ENCODE results near the gene EML6. TPM values are rescaled to one million over a fixed set of nuclear protein-coding genes. Genes with fewer than 3 reads are reported as not detected.

Gene EML6
- total and polyA plus RNA-seq, 2 experiments from 2014 or later = 2.7 to 6.2 TPM

DNA sequence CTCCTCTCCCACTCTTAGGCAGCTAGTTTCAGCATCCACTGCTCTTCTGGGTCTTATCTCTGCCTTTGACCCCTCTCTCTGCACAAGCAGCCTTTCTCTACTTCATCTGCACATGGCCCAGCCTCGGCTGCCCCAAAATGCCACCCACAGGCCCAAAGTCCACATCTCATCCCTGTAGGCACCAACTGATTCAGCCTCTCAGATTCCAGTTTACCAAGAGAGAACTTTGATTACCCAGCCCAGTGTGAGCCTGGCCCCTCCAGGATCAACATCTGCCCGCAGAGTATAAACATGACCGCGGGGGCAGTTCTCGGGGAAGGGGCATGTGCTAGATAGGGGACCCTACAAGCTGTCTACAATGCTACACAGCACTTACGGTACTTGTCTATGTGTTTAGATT is 185.1 kb downstream of the EML6 start:
- TF ChIP-seq CREB1 (CRISPR knock-in tag; IDR thresholded peaks at IDR 0.05; ENCODE audit: low read depth) (no peak), STAT1 (IDR thresholded peaks at IDR 0.05; ENCODE audit: unreplicated experiment) (no peak), EZH2 (IDR thresholded peaks at IDR 0.05; ENCODE audit: low read depth, unreplicated experiment) (no peak), ZNF331 (CRISPR knock-in tag; IDR thresholded peaks at IDR 0.05; ENCODE audit: low read depth) (no peak), POLR2AphosphoS5 (IDR thresholded peaks at IDR 0.05; ENCODE audit: low read depth) (no peak), EZH2phosphoT487 (IDR thresholded peaks at IDR 0.05; ENCODE audit: unreplicated experiment) (no peak), JUNB (IDR thresholded peaks at IDR 0.05; ENCODE audit: unreplicated experiment) (no peak), NANOG (IDR thresholded peaks at IDR 0.05; ENCODE audit: borderline replicate concordance) (no peak), ZNF114 (CRISPR knock-in tag; IDR thresholded peaks at IDR 0.05) (no peak)
- TF ChIP-seq, protein P1, sequence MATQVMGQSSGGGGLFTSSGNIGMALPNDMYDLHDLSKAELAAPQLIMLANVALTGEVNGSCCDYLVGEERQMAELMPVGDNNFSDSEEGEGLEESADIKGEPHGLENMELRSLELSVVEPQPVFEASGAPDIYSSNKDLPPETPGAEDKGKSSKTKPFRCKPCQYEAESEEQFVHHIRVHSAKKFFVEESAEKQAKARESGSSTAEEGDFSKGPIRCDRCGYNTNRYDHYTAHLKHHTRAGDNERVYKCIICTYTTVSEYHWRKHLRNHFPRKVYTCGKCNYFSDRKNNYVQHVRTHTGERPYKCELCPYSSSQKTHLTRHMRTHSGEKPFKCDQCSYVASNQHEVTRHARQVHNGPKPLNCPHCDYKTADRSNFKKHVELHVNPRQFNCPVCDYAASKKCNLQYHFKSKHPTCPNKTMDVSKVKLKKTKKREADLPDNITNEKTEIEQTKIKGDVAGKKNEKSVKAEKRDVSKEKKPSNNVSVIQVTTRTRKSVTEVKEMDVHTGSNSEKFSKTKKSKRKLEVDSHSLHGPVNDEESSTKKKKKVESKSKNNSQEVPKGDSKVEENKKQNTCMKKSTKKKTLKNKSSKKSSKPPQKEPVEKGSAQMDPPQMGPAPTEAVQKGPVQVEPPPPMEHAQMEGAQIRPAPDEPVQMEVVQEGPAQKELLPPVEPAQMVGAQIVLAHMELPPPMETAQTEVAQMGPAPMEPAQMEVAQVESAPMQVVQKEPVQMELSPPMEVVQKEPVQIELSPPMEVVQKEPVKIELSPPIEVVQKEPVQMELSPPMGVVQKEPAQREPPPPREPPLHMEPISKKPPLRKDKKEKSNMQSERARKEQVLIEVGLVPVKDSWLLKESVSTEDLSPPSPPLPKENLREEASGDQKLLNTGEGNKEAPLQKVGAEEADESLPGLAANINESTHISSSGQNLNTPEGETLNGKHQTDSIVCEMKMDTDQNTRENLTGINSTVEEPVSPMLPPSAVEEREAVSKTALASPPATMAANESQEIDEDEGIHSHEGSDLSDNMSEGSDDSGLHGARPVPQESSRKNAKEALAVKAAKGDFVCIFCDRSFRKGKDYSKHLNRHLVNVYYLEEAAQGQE (IDR thresholded peaks at IDR 0.05; ENCODE audit: unreplicated experiment) = no peak
- TF ChIP-seq, protein P2, sequence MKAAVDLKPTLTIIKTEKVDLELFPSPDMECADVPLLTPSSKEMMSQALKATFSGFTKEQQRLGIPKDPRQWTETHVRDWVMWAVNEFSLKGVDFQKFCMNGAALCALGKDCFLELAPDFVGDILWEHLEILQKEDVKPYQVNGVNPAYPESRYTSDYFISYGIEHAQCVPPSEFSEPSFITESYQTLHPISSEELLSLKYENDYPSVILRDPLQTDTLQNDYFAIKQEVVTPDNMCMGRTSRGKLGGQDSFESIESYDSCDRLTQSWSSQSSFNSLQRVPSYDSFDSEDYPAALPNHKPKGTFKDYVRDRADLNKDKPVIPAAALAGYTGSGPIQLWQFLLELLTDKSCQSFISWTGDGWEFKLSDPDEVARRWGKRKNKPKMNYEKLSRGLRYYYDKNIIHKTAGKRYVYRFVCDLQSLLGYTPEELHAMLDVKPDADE (IDR thresholded peaks at IDR 0.05) = no peak
- TF ChIP-seq, protein P3, sequence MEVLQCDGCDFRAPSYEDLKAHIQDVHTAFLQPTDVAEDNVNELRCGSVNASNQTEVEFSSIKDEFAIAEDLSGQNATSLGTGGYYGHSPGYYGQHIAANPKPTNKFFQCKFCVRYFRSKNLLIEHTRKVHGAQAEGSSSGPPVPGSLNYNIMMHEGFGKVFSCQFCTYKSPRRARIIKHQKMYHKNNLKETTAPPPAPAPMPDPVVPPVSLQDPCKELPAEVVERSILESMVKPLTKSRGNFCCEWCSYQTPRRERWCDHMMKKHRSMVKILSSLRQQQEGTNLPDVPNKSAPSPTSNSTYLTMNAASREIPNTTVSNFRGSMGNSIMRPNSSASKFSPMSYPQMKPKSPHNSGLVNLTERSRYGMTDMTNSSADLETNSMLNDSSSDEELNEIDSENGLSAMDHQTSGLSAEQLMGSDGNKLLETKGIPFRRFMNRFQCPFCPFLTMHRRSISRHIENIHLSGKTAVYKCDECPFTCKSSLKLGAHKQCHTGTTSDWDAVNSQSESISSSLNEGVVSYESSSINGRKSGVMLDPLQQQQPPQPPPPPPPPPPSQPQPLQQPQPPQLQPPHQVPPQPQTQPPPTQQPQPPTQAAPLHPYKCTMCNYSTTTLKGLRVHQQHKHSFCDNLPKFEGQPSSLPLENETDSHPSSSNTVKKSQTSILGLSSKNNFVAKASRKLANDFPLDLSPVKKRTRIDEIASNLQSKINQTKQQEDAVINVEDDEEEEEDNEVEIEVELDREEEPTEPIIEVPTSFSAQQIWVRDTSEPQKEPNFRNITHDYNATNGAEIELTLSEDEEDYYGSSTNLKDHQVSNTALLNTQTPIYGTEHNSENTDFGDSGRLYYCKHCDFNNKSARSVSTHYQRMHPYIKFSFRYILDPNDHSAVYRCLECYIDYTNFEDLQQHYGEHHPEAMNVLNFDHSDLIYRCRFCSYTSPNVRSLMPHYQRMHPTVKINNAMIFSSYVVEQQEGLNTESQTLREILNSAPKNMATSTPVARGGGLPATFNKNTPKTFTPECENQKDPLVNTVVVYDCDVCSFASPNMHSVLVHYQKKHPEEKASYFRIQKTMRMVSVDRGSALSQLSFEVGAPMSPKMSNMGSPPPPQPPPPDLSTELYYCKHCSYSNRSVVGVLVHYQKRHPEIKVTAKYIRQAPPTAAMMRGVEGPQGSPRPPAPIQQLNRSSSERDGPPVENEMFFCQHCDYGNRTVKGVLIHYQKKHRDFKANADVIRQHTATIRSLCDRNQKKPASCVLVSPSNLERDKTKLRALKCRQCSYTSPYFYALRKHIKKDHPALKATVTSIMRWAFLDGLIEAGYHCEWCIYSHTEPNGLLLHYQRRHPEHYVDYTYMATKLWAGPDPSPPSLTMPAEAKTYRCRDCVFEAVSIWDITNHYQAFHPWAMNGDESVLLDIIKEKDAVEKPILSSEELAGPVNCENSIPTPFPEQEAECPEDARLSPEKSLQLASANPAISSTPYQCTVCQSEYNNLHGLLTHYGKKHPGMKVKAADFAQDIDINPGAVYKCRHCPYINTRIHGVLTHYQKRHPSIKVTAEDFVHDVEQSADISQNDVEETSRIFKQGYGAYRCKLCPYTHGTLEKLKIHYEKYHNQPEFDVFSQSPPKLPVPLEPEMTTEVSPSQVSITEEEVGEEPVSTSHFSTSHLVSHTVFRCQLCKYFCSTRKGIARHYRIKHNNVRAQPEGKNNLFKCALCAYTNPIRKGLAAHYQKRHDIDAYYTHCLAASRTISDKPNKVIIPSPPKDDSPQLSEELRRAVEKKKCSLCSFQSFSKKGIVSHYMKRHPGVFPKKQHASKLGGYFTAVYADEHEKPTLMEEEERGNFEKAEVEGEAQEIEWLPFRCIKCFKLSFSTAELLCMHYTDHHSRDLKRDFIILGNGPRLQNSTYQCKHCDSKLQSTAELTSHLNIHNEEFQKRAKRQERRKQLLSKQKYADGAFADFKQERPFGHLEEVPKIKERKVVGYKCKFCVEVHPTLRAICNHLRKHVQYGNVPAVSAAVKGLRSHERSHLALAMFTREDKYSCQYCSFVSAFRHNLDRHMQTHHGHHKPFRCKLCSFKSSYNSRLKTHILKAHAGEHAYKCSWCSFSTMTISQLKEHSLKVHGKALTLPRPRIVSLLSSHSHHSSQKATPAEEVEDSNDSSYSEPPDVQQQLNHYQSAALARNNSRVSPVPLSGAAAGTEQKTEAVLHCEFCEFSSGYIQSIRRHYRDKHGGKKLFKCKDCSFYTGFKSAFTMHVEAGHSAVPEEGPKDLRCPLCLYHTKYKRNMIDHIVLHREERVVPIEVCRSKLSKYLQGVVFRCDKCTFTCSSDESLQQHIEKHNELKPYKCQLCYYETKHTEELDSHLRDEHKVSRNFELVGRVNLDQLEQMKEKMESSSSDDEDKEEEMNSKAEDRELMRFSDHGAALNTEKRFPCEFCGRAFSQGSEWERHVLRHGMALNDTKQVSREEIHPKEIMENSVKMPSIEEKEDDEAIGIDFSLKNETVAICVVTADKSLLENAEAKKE (CRISPR knock-in tag; IDR thresholded peaks at IDR 0.05) = no peak
- TF ChIP-seq, protein P4, sequence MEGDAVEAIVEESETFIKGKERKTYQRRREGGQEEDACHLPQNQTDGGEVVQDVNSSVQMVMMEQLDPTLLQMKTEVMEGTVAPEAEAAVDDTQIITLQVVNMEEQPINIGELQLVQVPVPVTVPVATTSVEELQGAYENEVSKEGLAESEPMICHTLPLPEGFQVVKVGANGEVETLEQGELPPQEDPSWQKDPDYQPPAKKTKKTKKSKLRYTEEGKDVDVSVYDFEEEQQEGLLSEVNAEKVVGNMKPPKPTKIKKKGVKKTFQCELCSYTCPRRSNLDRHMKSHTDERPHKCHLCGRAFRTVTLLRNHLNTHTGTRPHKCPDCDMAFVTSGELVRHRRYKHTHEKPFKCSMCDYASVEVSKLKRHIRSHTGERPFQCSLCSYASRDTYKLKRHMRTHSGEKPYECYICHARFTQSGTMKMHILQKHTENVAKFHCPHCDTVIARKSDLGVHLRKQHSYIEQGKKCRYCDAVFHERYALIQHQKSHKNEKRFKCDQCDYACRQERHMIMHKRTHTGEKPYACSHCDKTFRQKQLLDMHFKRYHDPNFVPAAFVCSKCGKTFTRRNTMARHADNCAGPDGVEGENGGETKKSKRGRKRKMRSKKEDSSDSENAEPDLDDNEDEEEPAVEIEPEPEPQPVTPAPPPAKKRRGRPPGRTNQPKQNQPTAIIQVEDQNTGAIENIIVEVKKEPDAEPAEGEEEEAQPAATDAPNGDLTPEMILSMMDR (conservative IDR thresholded peaks at IDR 0.05; ENCODE audit: low read depth in 2 of 2) = no peak
- ATAC-seq (no peak), DNase-seq (ENCODE audit: low spot score) (no peak)
- no peak overlapping the region for H3K4me3 Mint-ChIP-seq
- H3K9me3 Mint-ChIP-seq = no peaks in the 10 kb centered on the region
- Histone ChIP-seq H3K9me2 (ENCODE audit: insufficient read depth) (no peaks in the 10 kb centered on the region), H3K36me3 (ENCODE audit: insufficient read depth) (no peaks in the 10 kb centered on the region), H3K4me2 (no peak overlapping the region), H3K79me2 (replicated peaks; ENCODE audit: insufficient read depth) (no peaks in the 10 kb centered on the region), H3K4me1 (ENCODE audit: insufficient read depth) (no peaks in the 10 kb centered on the region), H4K20me1 (replicated peaks; ENCODE audit: insufficient read depth) (no peaks in the 10 kb centered on the region), H3F3A (replicated peaks; ENCODE audit: low read depth) (no peaks in the 10 kb centered on the region), H3K4me3 (no peak overlapping the region), H3K27ac (ENCODE audit: low read depth) (no peak overlapping the region), H2AFZ (peak overlapping the region; percentile 59; the same call in 1 of the 2 replicates), H3K27me3 (ENCODE audit: insufficient read depth) (no peaks in the 10 kb centered on the region)
- H3K27ac Mint-ChIP-seq = no peak overlapping the region
- peaks cover 2% of the 10 kb centered on the region for H3K27me3 Mint-ChIP-seq (ENCODE audit: insufficient read depth, low read depth, poor library complexity)
- no peaks in the 10 kb centered on the region for H3K4me1 Mint-ChIP-seq
- H3K36me3 Mint-ChIP-seq (ENCODE audit: low read depth) = no peaks in the 10 kb centered on the region

Data from GM23338 (cell line).